ENCODE measurements around the gene CORO1C. TPM values are rescaled to one million over a fixed set of nuclear protein-coding genes. Genes with fewer than 3 reads are reported as not detected.

Gene CORO1C
- total and polyA plus RNA-seq, 2 donors (not counting 3 experiments of a cell fraction or from before 2014, with no cell fraction given) = 150 to 240 TPM

DNA sequence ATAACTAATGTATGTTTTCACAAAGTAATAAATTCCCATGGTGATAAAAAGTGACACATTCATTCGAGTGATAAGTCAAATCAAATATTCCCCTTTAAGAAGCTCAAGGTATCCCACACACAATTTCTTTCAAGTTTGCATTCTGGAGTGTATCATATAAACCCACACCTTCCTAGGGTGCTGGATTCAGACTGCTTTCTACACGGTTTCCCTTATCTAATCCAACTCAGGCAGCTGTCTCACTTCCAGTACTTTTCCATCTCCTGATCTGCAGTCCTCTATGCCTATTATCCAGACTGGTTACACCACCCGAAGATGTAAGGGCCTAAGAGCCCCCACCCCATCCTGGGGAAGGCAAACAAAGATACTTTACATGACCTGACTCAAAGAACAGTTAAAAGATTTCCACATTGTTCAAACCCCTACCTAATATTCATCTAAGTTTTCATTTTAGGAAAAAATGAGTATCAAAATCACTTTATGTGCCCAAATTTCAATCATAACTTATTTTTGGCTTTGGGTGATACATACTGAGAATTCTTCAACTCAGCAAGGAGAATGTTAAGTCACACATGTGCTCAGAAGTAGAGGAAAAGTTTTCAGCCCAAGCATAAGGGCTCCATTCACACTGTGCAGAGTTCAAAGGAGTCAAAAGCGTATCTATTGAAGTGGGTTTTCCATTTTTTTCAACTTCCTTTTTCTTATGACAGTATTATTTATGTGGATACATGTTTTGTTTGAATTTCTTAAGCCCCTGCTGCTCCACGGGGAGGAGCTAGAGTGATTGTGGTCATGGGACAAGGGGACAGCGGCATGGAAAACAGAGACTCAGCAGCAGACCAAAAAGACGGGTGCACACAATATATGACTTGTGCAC lies 41.8 kb downstream of the CORO1C start:
- Histone ChIP-seq H3K4me2 (ENCODE audit: insufficient read depth, low read length) (peak overlapping the region; percentile 41), H3K9me3 (replicated peaks; ENCODE audit: control insufficient read depth, insufficient read depth, low read length) (no peaks in the 10 kb centered on the region), H3K27me3 (ENCODE audit: control insufficient read depth in 2 of 2, insufficient read depth in 2 of 2, low read length in 2 of 2) (no peaks in the 10 kb centered on the region), H2AFZ (ENCODE audit: low read depth, low read length) (no peak overlapping the region), H3K9ac (replicated peaks; ENCODE audit: extremely low read depth, insufficient read depth, low read length) (peak overlapping the region; percentile 80), H3K36me3 (ENCODE audit: control insufficient read depth in 2 of 2, extremely low read depth in 1 of 2, insufficient read depth in 2 of 2, low read length in 2 of 2) (no peaks in the 10 kb centered on the region), H4K20me1 (replicated peaks; ENCODE audit: control insufficient read depth, extremely low read depth, insufficient read depth, low read length) (no peaks in the 10 kb centered on the region), H3K27ac (ENCODE audit: insufficient read depth, low read depth, low read length) (peak overlapping the region; percentile 89), H3K4me3 (replicated peaks in 1 of 3; ENCODE audit: insufficient read depth in 1 of 3, low read depth in 1 of 3, low read length in 3 of 3) (peak overlapping the region in 1 of 3 experiments; percentile 21), H3K4me1 (ENCODE audit: control insufficient read depth, extremely low read depth, insufficient read depth, low read length) (peaks cover 63% of the 10 kb centered on the region), H3K9me1 (replicated peaks; ENCODE audit: control insufficient read depth, extremely low read depth, insufficient read depth, low read length) (no peaks in the 10 kb centered on the region), H3K79me2 (ENCODE audit: control insufficient read depth, insufficient read depth, low read length) (peaks cover 80% of the 10 kb centered on the region)
- FAIRE-seq (peak; percentile 82), DNase-seq (ENCODE audit: low read depth, low spot score) (peak; percentile 93)
- intact Hi-C loops (cut with micrococcal nuclease) (loop anchor here (2.0 kb wide), 2 partner anchors 33 to 127 kb away; partner anchors contain the start of gene ISCU), dilution Hi-C loops (cut with MboI; ENCODE audit: extremely low pct_ligation_motif_present, low sequenced_read_pairs) (no loop called here)
- TF ChIP-seq FOS (IDR thresholded peaks at IDR 0.05; ENCODE audit: borderline replicate concordance, insufficient read depth, low read length) (no peak), POLR2AphosphoS5 (IDR thresholded peaks at IDR 0.05; ENCODE audit: insufficient read depth, low read depth, low read length) (no peak), JUN (IDR thresholded peaks at IDR 0.05; ENCODE audit: borderline replicate concordance, insufficient read depth, insufficient read length, low read depth) (no peak)
- TF ChIP-seq, protein P1, sequence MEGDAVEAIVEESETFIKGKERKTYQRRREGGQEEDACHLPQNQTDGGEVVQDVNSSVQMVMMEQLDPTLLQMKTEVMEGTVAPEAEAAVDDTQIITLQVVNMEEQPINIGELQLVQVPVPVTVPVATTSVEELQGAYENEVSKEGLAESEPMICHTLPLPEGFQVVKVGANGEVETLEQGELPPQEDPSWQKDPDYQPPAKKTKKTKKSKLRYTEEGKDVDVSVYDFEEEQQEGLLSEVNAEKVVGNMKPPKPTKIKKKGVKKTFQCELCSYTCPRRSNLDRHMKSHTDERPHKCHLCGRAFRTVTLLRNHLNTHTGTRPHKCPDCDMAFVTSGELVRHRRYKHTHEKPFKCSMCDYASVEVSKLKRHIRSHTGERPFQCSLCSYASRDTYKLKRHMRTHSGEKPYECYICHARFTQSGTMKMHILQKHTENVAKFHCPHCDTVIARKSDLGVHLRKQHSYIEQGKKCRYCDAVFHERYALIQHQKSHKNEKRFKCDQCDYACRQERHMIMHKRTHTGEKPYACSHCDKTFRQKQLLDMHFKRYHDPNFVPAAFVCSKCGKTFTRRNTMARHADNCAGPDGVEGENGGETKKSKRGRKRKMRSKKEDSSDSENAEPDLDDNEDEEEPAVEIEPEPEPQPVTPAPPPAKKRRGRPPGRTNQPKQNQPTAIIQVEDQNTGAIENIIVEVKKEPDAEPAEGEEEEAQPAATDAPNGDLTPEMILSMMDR (IDR thresholded peaks at IDR 0.05; ENCODE audit: extremely low read depth in 1 of 2, insufficient read depth in 1 of 2, low read depth in 1 of 2, low read length in 2 of 2) = peak; percentile 7 to 14
- no TSS peak for BruUV-seq (replicated peaks)
- CTCF ChIA-PET = interaction anchor here (0.8 to 5.7 kb wide), 11 partner anchors 10 to 422 kb away, joined by 3 to 59 read pairs (median 7); no protein-coding TSS in a partner anchor
- POLR2A ChIA-PET = interaction anchor here (0.5 to 2.6 kb wide), 4 partner anchors 25 to 137 kb away, joined by 4 to 14 read pairs (median 8); partner anchors contain the start of gene ISCU

Data from endothelial cell of umbilical vein (primary cell).